Mesenchymal stem cell (in vitro differentiated cells and primary cell): ENCODE results near the gene TAF3.
A peak's percentile ranks its signal among the peaks of the same experiment; 100 is the strongest.

Experiments
- DNase-seq: peaks from one replicate; pipeline ENCODE4 v3.0.0-alpha.2; 2013
- H2AFZ ChIP-seq: one replicate; pipeline ENCODE4 v1.6.1; 2013; ENCODE audit warnings: low read depth, mild to moderate bottlenecking, control low read depth, inconsistent platforms, low read length, moderate library complexity
- H2AK5ac ChIP-seq: 2 replicates; pipeline ENCODE4 v1.6.1; 2013; ENCODE audit warnings: low read length, moderate library complexity, mild to moderate bottlenecking, inconsistent platforms; ENCODE audit not compliant: severe bottlenecking
- H2BK120ac ChIP-seq: one replicate; pipeline ENCODE4 v1.6.1; 2013; ENCODE audit warnings: low read depth, mild to moderate bottlenecking, inconsistent platforms, low read length, moderate library complexity
- H2BK12ac ChIP-seq, 2 experiments: one replicate each; pipeline ENCODE4 v1.6.1; 2013; ENCODE audit warnings: inconsistent platforms in 2 of 2, low read length in 2 of 2, mild to moderate bottlenecking in 2 of 2, moderate library complexity in 2 of 2, control low read depth in 1 of 2
- H2BK15ac ChIP-seq: one replicate; pipeline ENCODE4 v1.6.1; 2013; ENCODE audit warnings: mild to moderate bottlenecking, low read depth, inconsistent platforms; ENCODE audit not compliant: poor library complexity, severe bottlenecking
- H2BK5ac ChIP-seq: 2 replicates; pipeline ENCODE4 v1.6.1; 2013; ENCODE audit warnings: low read depth, mild to moderate bottlenecking, low read length, control low read depth, inconsistent platforms; ENCODE audit not compliant: poor library complexity, severe bottlenecking
- H3K14ac ChIP-seq, 2 experiments: one replicate each; pipeline ENCODE4 v1.6.1; 2013; ENCODE audit warnings: inconsistent platforms in 2 of 2, low read length in 2 of 2, control low read depth in 1 of 2, mild to moderate bottlenecking in 1 of 2, moderate library complexity in 1 of 2
- H3K18ac ChIP-seq, 2 experiments: one replicate each; pipeline ENCODE4 v1.6.1; 2013; ENCODE audit warnings: inconsistent platforms in 2 of 2, low read length in 2 of 2, control low read depth in 1 of 2, low read depth in 1 of 2, mild to moderate bottlenecking in 1 of 2
- H3K23ac ChIP-seq, 2 experiments: one replicate each; pipeline ENCODE4 v1.6.1; 2013; ENCODE audit warnings: inconsistent platforms in 2 of 2, low read length in 2 of 2, mild to moderate bottlenecking in 2 of 2, moderate library complexity in 2 of 2, control low read depth in 1 of 2
- H3K27ac ChIP-seq: 2 replicates; pipeline ENCODE4 v1.5.1; 2013; ENCODE audit warnings: mild to moderate bottlenecking, moderate library complexity, low read length, control low read depth, inconsistent platforms; ENCODE audit not compliant: poor library complexity, severe bottlenecking
- H3K27me3 ChIP-seq, 2 experiments: 2 replicates each; pipeline versions ENCODE4 v1.6.1 to v1.7.0; 2013; ENCODE audit warnings: low read length in 2 of 2, mild to moderate bottlenecking in 2 of 2, moderate library complexity in 2 of 2, control low read depth in 1 of 2, inconsistent platforms in 1 of 2; ENCODE audit not compliant: control insufficient read depth in 1 of 2, insufficient read depth in 1 of 2
- H3K36me3 ChIP-seq, 2 experiments: 2 replicates each; pipeline versions ENCODE4 v1.6.1 to v1.7.0; 2013; ENCODE audit warnings: low read length in 2 of 2, control low read depth in 1 of 2, inconsistent platforms in 1 of 2, low read depth in 1 of 2, mild to moderate bottlenecking in 1 of 2; ENCODE audit not compliant: insufficient read depth in 2 of 2, control insufficient read depth in 1 of 2
- H3K4ac ChIP-seq, 2 experiments: one replicate each; pipeline ENCODE4 v1.6.1; 2013; ENCODE audit warnings: inconsistent platforms in 2 of 2, low read length in 2 of 2, mild to moderate bottlenecking in 2 of 2, moderate library complexity in 2 of 2, control low read depth in 1 of 2, low read depth in 1 of 2
- H3K4me1 ChIP-seq: 2 replicates; pipeline ENCODE4 v1.6.1; 2013; ENCODE audit warnings: low read depth, low read length, control low read depth; ENCODE audit not compliant: control insufficient read depth, insufficient read depth
- H3K4me2 ChIP-seq: 2 replicates; pipeline ENCODE4 v1.6.1; 2013; ENCODE audit warnings: low read length, mild to moderate bottlenecking, inconsistent platforms; ENCODE audit not compliant: poor library complexity, severe bottlenecking
- H3K4me3 ChIP-seq, 2 experiments: 2 replicates each; pipeline versions ENCODE4 v1.5.1 to v1.7.0; 2013; ENCODE audit warnings: low read length in 2 of 2, mild to moderate bottlenecking in 2 of 2, control low read depth in 1 of 2, low read depth in 1 of 2; ENCODE audit not compliant: insufficient read depth in 1 of 2
- H3K79me1 ChIP-seq: replicated peaks from 2 replicates; pipeline ENCODE4 v1.6.1; 2013; ENCODE audit warnings: mild to moderate bottlenecking, control low read depth, low read length, inconsistent platforms; ENCODE audit not compliant: poor library complexity, severe bottlenecking
- H3K9ac ChIP-seq: 2 replicates; pipeline ENCODE4 v1.7.0; 2013; ENCODE audit warnings: mild to moderate bottlenecking, low read length, moderate library complexity
- H3K9me3 ChIP-seq: 2 replicates; pipeline ENCODE4 v1.7.0; 2013; ENCODE audit warnings: mild to moderate bottlenecking, low read length; ENCODE audit not compliant: control insufficient read depth
- H4K8ac ChIP-seq: one replicate; pipeline ENCODE4 v1.6.1; 2013; ENCODE audit warnings: inconsistent platforms, mild to moderate bottlenecking, low read length, moderate library complexity
- H4K91ac ChIP-seq: one replicate; pipeline ENCODE4 v1.6.1; 2013; ENCODE audit warnings: mild to moderate bottlenecking, low read length, inconsistent platforms
- WGBS: methylation state at CpG from one replicate; pipeline ENCODE4 v1.1.7; 2013; ENCODE audit warnings: mixed read lengths; 5-methylcytosine and 5-hydroxymethylcytosine counted together

Gene TAF3

DNA sequence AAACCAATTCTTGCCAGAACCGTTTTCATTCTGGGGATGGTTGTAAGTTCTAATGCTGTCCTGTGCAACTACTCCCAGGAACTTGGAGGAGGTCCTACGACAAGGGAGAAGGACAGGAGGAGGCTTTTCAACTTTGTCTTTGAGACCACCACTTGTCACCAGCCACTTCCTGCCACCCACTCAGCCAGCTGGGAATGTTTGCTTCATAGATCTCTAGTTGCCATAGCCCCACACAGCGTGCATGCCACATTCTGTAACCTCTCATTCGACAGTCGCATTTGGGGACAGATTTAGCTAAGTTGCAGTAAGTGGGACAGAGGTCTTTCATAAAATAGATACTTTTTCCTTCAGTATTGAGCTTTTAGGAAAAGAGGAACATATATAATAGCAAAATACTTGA is 78.0 kb downstream of the TAF3 start:
- Histone ChIP-seq H2AK5ac (no peak overlapping the region), H3K9ac (no peak overlapping the region), H3K14ac (no peak overlapping the region), H4K91ac (no peak overlapping the region), H3K9me3 (no peaks in the 10 kb centered on the region), H3K27me3 (no peaks in the 10 kb centered on the region), H3K4me3 (no peak overlapping the region), H3K18ac (no peak overlapping the region), H2BK120ac (no peak overlapping the region), H4K8ac (no peak overlapping the region), H2BK12ac (no peak overlapping the region), H2BK15ac (no peak overlapping the region), H2AFZ (no peak overlapping the region), H3K4ac (no peak overlapping the region), H3K27ac (no peak overlapping the region), H3K4me2 (no peak overlapping the region), H3K23ac (no peak overlapping the region), H2BK5ac (no peak overlapping the region), H3K4me1 (no peaks in the 10 kb centered on the region), H3K79me1 (peaks cover 20% of the 10 kb centered on the region), H3K36me3 (peaks cover 4 to 11% of the 10 kb centered on the region in 2 experiments)
- 94% methylated on average over 3 of the region's 5 CpGs for WGBS
- DNase-seq = no peak

DNA sequence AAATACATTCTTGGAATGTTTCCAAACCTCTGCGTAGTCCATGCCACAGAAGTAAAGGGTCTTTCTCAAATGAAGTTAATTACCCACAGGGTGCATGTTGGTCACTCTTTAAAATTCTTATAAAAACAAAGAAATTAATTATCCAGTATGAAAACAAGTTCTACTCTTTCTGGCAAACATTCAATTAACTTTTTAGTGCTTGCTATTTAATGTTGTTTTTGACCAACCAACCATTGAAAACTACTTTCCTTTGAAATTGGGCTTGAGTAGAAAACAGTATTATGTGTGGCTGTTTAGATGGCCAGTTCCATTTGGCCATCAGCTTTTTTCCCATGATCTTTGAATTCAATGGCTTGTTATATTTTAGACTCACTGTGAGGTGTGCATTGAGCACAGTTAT is 83.0 kb downstream of the TAF3 start:
- peaks cover 33% of the 10 kb centered on the region for H3K79me1 ChIP-seq
- DNase-seq = no peak

DNA sequence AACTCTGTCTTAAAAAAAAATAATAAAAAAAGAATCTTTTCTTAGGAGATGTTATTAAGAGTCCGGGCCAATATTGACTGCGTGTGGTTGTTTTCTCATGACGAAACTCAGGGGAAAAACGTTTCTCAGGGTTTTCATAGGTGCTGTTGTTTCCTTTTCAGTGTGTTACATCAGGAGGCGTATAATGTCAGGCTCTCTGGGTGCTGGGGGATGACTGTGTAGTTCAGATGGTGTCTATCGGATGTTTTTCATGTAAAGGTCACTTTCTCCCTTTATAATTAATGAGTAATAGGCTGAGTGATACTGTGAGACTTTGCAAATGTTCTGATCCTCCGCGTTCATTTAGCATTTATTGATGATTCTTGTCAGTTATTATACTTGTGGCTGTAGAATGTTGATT is 84.1 kb downstream of the TAF3 start:
- Histone ChIP-seq H3K27ac (no peak overlapping the region), H3K4me2 (no peak overlapping the region), H3K4me3 (no peak overlapping the region), H4K8ac (no peak overlapping the region), H2BK5ac (no peak overlapping the region), H2BK120ac (no peak overlapping the region), H2AFZ (no peak overlapping the region), H3K27me3 (no peaks in the 10 kb centered on the region), H2BK15ac (no peak overlapping the region), H3K23ac (no peak overlapping the region), H3K4ac (no peak overlapping the region), H2AK5ac (no peak overlapping the region), H3K9me3 (no peaks in the 10 kb centered on the region), H3K36me3 (no peaks in the 10 kb centered on the region), H3K4me1 (no peaks in the 10 kb centered on the region), H3K79me1 (peaks cover 30% of the 10 kb centered on the region), H2BK12ac (no peak overlapping the region), H3K14ac (no peak overlapping the region), H3K9ac (no peak overlapping the region), H4K91ac (no peak overlapping the region), H3K18ac (no peak overlapping the region)
- WGBS = 97% methylated on average over 5 of the region's 8 CpGs
- no peak for DNase-seq

More for the DNA sequence above, 83.0 kb downstream of the TAF3 start:
- H3K23ac ChIP-seq = no peak overlapping the region
- no peak overlapping the region for H3K18ac ChIP-seq
- no peaks in the 10 kb centered on the region for H3K9me3 ChIP-seq
- H3K14ac ChIP-seq = no peak overlapping the region
- H2BK12ac ChIP-seq = no peak overlapping the region
- no CpG with 5 or more reads among the region's 1 CpG for WGBS
- H3K36me3 ChIP-seq = peaks cover 4 to 10% of the 10 kb centered on the region in 2 experiments
- no peak overlapping the region for H2AK5ac ChIP-seq
- H4K91ac ChIP-seq = no peak overlapping the region
- H2BK15ac ChIP-seq = no peak overlapping the region
- no peak overlapping the region for H3K4me3 ChIP-seq
- no peak overlapping the region for H3K4ac ChIP-seq
- no peak overlapping the region for H2AFZ ChIP-seq
- H3K27ac ChIP-seq = no peak overlapping the region
- H3K9ac ChIP-seq = no peak overlapping the region
- H3K27me3 ChIP-seq = no peaks in the 10 kb centered on the region
- H3K4me1 ChIP-seq = no peaks in the 10 kb centered on the region
- no peak overlapping the region for H2BK120ac ChIP-seq
- H2BK5ac ChIP-seq = no peak overlapping the region
- H3K4me2 ChIP-seq = no peak overlapping the region
- no peak overlapping the region for H4K8ac ChIP-seq

DNA sequence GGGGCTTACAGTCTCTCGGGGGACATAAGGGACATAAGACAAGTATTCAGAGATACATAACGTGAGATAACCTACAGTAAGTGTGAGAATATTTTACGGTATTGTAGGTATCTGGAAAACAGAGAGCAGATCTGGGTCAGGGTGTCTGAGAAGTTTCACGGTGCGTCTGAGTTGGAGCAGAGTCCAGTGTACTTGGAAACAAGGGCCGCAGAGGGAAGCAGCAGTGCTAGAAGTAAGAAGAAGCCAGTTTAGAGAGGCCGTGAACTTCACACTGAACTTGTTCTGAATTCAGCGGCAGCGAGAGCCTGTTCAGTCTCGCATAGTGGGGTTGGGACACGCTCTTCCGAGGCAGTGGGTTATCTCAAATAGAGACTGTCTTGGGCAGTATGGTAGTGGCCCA is 85.5 kb downstream of the TAF3 start:
- no peak overlapping the region for H2BK12ac ChIP-seq
- no peak overlapping the region for H3K18ac ChIP-seq
- H3K23ac ChIP-seq = no peak overlapping the region
- H3K4me3 ChIP-seq = no peak overlapping the region
- H4K8ac ChIP-seq = no peak overlapping the region
- H2BK5ac ChIP-seq = no peak overlapping the region
- no peak for DNase-seq
- peaks cover 35% of the 10 kb centered on the region for H3K79me1 ChIP-seq
- no peak overlapping the region for H2AFZ ChIP-seq
- no peak overlapping the region for H3K4me2 ChIP-seq
- H3K27ac ChIP-seq = no peak overlapping the region
- H3K9me3 ChIP-seq = no peaks in the 10 kb centered on the region
- WGBS = 97% methylated on average over 12 of the region's 12 CpGs
- H2BK15ac ChIP-seq = peak overlapping the region; percentile 65
- no peak overlapping the region for H3K14ac ChIP-seq
- no peaks in the 10 kb centered on the region for H3K27me3 ChIP-seq
- no peak overlapping the region for H3K9ac ChIP-seq
- no peak overlapping the region for H2BK120ac ChIP-seq
- no peaks in the 10 kb centered on the region for H3K36me3 ChIP-seq
- no peak overlapping the region for H4K91ac ChIP-seq
- H2AK5ac ChIP-seq = no peak overlapping the region
- H3K4ac ChIP-seq = no peak overlapping the region
- H3K4me1 ChIP-seq = no peaks in the 10 kb centered on the region
